ENCODE measurements around the gene FHIT. TPM values are rescaled to one million over a fixed set of nuclear protein-coding genes. Genes with fewer than 3 reads are reported as not detected.

Gene FHIT
- total RNA-seq, 1 donor from 2014 or later = 29.9 TPM

DNA sequence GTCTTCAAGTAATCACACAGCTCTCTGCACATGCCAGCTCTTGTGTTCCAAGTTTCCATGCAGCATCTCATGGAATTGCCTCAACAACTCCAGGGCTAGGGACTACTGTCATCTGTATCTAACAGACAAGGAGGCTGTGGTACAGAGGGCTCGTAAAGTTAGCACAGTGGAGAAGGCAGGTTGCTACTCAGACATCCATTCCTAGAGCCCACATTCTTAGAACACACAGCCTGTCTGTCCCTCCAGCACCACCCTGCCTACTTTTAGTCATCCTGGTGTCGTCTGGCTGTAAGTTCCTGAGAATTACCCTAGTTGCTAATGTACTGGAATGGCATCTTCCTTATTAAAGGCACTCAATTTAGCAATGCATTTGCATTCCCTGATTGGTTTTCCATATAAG is 862.5 kb downstream of the FHIT start:
- no peak for DNase-seq (ENCODE audit: low spot score)
- intact Hi-C loops (cut with micrococcal nuclease) = no loop called here

DNA sequence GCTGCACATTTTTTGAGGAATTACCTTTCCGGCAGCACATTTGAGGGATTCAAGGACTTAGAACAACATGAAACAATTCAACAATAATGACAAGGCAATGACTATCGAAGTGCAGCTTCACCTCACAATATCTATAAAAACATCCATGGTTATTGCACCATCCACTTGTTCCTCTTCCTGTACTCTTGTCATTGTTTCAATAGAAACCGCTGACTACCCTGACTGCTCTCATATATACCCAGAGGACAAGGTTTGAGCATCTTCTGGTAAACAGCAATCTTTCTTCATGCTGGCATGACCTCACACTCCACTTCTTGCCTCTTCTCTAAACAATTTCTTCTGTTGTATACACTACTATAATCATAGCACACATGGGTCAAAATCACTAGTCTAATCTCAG is 864.9 kb downstream of the FHIT start:
- H3K4me1 Mint-ChIP-seq (ENCODE audit: low read depth) = no peaks in the 10 kb centered on the region
- no peak for DNase-seq (ENCODE audit: low spot score)
- H3K4me3 Mint-ChIP-seq (ENCODE audit: low read depth) = no peak overlapping the region
- H3K27ac Mint-ChIP-seq = no peak overlapping the region
- no peaks in the 10 kb centered on the region for H3K27me3 Mint-ChIP-seq (ENCODE audit: low read depth)
- no peaks in the 10 kb centered on the region for H3K36me3 Mint-ChIP-seq (ENCODE audit: low read depth)
- H3K9me3 Mint-ChIP-seq = no peaks in the 10 kb centered on the region
- intact Hi-C loops (cut with micrococcal nuclease) = no loop called here

More for the DNA sequence above, 862.5 kb downstream of the FHIT start:
- no peaks in the 10 kb centered on the region for H3K9me3 Mint-ChIP-seq
- no peaks in the 10 kb centered on the region for H3K4me1 Mint-ChIP-seq (ENCODE audit: low read depth)
- H3K27me3 Mint-ChIP-seq (ENCODE audit: low read depth) = no peaks in the 10 kb centered on the region
- H3K27ac Mint-ChIP-seq = no peak overlapping the region
- no peaks in the 10 kb centered on the region for H3K36me3 Mint-ChIP-seq (ENCODE audit: low read depth)
- H3K4me3 Mint-ChIP-seq (ENCODE audit: low read depth) = no peak overlapping the region

- Mint-ChIP-seq H3K9me3 (no peaks in the 10 kb centered on the region), H3K36me3 (ENCODE audit: low read depth) (no peaks in the 10 kb centered on the region), H3K27me3 (ENCODE audit: low read depth) (no peaks in the 10 kb centered on the region), H3K4me1 (ENCODE audit: low read depth) (no peaks in the 10 kb centered on the region), H3K4me3 (ENCODE audit: low read depth) (no peak overlapping the region), H3K27ac (no peak overlapping the region)
- no peak for DNase-seq (ENCODE audit: low spot score)
- intact Hi-C loops (cut with micrococcal nuclease) = no loop called here
These were observed 866.9 kb downstream of the FHIT start for GRCh38 chr3:60384341-60384740.

GRCh38 chr3:60383345-60383744 is 867.9 kb downstream of the FHIT start:
- Mint-ChIP-seq H3K4me1 (ENCODE audit: low read depth) (no peaks in the 10 kb centered on the region), H3K27ac (no peak overlapping the region), H3K9me3 (no peaks in the 10 kb centered on the region), H3K36me3 (ENCODE audit: low read depth) (no peaks in the 10 kb centered on the region), H3K27me3 (ENCODE audit: low read depth) (no peaks in the 10 kb centered on the region), H3K4me3 (ENCODE audit: low read depth) (no peak overlapping the region)
- no peak for DNase-seq (ENCODE audit: low spot score)
- intact Hi-C loops (cut with micrococcal nuclease) = no loop called here

DNA sequence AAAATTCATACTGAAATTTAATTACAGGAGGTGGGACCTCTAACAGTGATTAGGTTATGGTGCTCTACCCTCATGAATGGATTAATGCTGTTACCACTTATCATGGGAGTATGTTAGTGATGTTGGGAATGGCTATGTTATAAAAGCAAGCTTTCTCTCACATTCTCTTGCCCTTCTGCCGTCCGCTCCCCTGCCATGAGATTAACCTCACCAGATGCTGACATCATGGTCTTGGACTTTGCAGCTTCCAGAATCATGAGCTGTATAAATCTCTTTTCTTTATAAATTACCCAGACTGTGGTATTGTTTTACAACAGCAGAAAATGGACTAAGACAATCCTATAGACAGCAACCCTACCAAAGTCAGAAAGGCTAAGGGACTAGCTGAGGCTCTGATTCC is 884.8 kb downstream of the FHIT start:
- no peaks in the 10 kb centered on the region for H3K27me3 Mint-ChIP-seq (ENCODE audit: low read depth)
- no peak for DNase-seq (ENCODE audit: low spot score)
- H3K9me3 Mint-ChIP-seq = peaks cover 14% of the 10 kb centered on the region
- no peak overlapping the region for H3K27ac Mint-ChIP-seq
- H3K36me3 Mint-ChIP-seq (ENCODE audit: low read depth) = peaks cover 5% of the 10 kb centered on the region
- H3K4me1 Mint-ChIP-seq (ENCODE audit: low read depth) = peaks cover 25% of the 10 kb centered on the region
- intact Hi-C loops (cut with micrococcal nuclease) = loop anchor here (5.0 to 10.0 kb wide), 3 partner anchors 186 to 492 kb away; no protein-coding TSS in a partner anchor
- no peak overlapping the region for H3K4me3 Mint-ChIP-seq (ENCODE audit: low read depth)

GRCh38 chr3:60365360-60365759 is 885.9 kb downstream of the FHIT start:
- Mint-ChIP-seq H3K27ac (no peak overlapping the region), H3K9me3 (peaks cover 19% of the 10 kb centered on the region), H3K4me1 (ENCODE audit: low read depth) (peaks cover 25% of the 10 kb centered on the region), H3K36me3 (ENCODE audit: low read depth) (peaks cover 5% of the 10 kb centered on the region), H3K4me3 (ENCODE audit: low read depth) (no peak overlapping the region), H3K27me3 (ENCODE audit: low read depth) (no peaks in the 10 kb centered on the region)
- no peak for DNase-seq (ENCODE audit: low spot score)
- intact Hi-C loops (cut with micrococcal nuclease) = loop anchor here (1.0 to 10.0 kb wide), 5 partner anchors 173 to 491 kb away; no protein-coding TSS in a partner anchor

GRCh38 chr3:60364475-60364874 is 886.8 kb downstream of the FHIT start:
- H3K4me3 Mint-ChIP-seq (ENCODE audit: low read depth) = no peak overlapping the region
- intact Hi-C loops (cut with micrococcal nuclease) = loop anchor here (2.0 to 10.0 kb wide), 2 partner anchors 284 to 490 kb away; no protein-coding TSS in a partner anchor

GRCh38 chr3:60363817-60364216 is 887.4 kb downstream of the FHIT start:
- intact Hi-C loops (cut with micrococcal nuclease) = loop anchor here (2.0 to 10.0 kb wide), 2 partner anchors 283 to 489 kb away; no protein-coding TSS in a partner anchor

More at GRCh38 chr3:60364475-60364874, 886.8 kb downstream of the FHIT start:
- no peak overlapping the region for H3K27ac Mint-ChIP-seq
- no peak for DNase-seq (ENCODE audit: low spot score)
- peaks cover 19% of the 10 kb centered on the region for H3K9me3 Mint-ChIP-seq
- H3K36me3 Mint-ChIP-seq (ENCODE audit: low read depth) = peaks cover 5% of the 10 kb centered on the region
- peaks cover 25% of the 10 kb centered on the region for H3K4me1 Mint-ChIP-seq (ENCODE audit: low read depth)
- H3K27me3 Mint-ChIP-seq (ENCODE audit: low read depth) = no peaks in the 10 kb centered on the region

GRCh38 chr3:60355825-60356224 is 895.4 kb downstream of the FHIT start:
- no peak overlapping the region for H3K27ac Mint-ChIP-seq
- no peaks in the 10 kb centered on the region for H3K36me3 Mint-ChIP-seq (ENCODE audit: low read depth)
- no peaks in the 10 kb centered on the region for H3K4me1 Mint-ChIP-seq (ENCODE audit: low read depth)
- H3K27me3 Mint-ChIP-seq (ENCODE audit: low read depth) = no peaks in the 10 kb centered on the region
- no peak overlapping the region for H3K4me3 Mint-ChIP-seq (ENCODE audit: low read depth)
- peaks cover 7% of the 10 kb centered on the region for H3K9me3 Mint-ChIP-seq
- intact Hi-C loops (cut with micrococcal nuclease) = no loop called here
- DNase-seq (ENCODE audit: low spot score) = no peak

More at GRCh38 chr3:60363817-60364216, 887.4 kb downstream of the FHIT start:
- no peak for DNase-seq (ENCODE audit: low spot score)
- peaks cover 5% of the 10 kb centered on the region for H3K36me3 Mint-ChIP-seq (ENCODE audit: low read depth)
- peaks cover 17% of the 10 kb centered on the region for H3K9me3 Mint-ChIP-seq
- no peaks in the 10 kb centered on the region for H3K27me3 Mint-ChIP-seq (ENCODE audit: low read depth)
- H3K27ac Mint-ChIP-seq = no peak overlapping the region
- H3K4me1 Mint-ChIP-seq (ENCODE audit: low read depth) = peaks cover 25% of the 10 kb centered on the region
- no peak overlapping the region for H3K4me3 Mint-ChIP-seq (ENCODE audit: low read depth)

GRCh38 chr3:60351481-60351880 is 899.8 kb downstream of the FHIT start:
- Mint-ChIP-seq H3K4me1 (ENCODE audit: low read depth) (no peaks in the 10 kb centered on the region), H3K4me3 (ENCODE audit: low read depth) (no peak overlapping the region), H3K27me3 (ENCODE audit: low read depth) (no peaks in the 10 kb centered on the region), H3K27ac (no peak overlapping the region), H3K36me3 (ENCODE audit: low read depth) (no peaks in the 10 kb centered on the region), H3K9me3 (no peaks in the 10 kb centered on the region)
- no peak for DNase-seq (ENCODE audit: low spot score)
- intact Hi-C loops (cut with micrococcal nuclease) = no loop called here

DNA sequence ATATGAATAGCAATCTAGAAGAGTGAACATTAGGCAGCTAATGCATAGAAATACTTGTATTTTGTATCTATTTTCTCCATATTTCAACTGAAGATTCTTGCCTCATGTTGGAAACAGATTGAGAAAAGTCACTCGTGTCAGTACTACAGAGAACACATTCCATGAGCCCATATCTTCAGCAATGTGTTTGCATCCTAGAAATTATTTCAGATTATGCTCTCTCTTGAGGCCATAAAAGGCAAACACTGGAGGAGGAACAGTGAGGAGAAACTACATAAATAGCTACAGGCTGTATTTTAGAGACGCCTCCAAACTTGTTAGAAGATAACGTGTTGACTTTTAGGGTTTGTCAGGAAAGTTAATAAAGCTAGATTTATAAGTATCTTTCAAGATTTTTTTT is 906.9 kb downstream of the FHIT start:
- no peaks in the 10 kb centered on the region for H3K4me1 Mint-ChIP-seq (ENCODE audit: low read depth)
- intact Hi-C loops (cut with micrococcal nuclease) = no loop called here
- no peak overlapping the region for H3K4me3 Mint-ChIP-seq (ENCODE audit: low read depth)
- no peak overlapping the region for H3K27ac Mint-ChIP-seq
- H3K27me3 Mint-ChIP-seq (ENCODE audit: low read depth) = no peaks in the 10 kb centered on the region
- H3K9me3 Mint-ChIP-seq = no peaks in the 10 kb centered on the region
- no peaks in the 10 kb centered on the region for H3K36me3 Mint-ChIP-seq (ENCODE audit: low read depth)
- no peak for DNase-seq (ENCODE audit: low spot score)

- intact Hi-C loops (cut with micrococcal nuclease) = no loop called here
- H3K27me3 Mint-ChIP-seq (ENCODE audit: low read depth) = no peaks in the 10 kb centered on the region
- no peak overlapping the region for H3K4me3 Mint-ChIP-seq (ENCODE audit: low read depth)
- H3K27ac Mint-ChIP-seq = no peak overlapping the region
- no peaks in the 10 kb centered on the region for H3K36me3 Mint-ChIP-seq (ENCODE audit: low read depth)
- H3K4me1 Mint-ChIP-seq (ENCODE audit: low read depth) = no peaks in the 10 kb centered on the region
- H3K9me3 Mint-ChIP-seq = no peaks in the 10 kb centered on the region
- no peak for DNase-seq (ENCODE audit: low spot score)
These were observed 907.4 kb downstream of the FHIT start for GRCh38 chr3:60343831-60344230.

- H3K27me3 Mint-ChIP-seq (ENCODE audit: low read depth) = no peaks in the 10 kb centered on the region
- H3K27ac Mint-ChIP-seq = no peak overlapping the region
- intact Hi-C loops (cut with micrococcal nuclease) = no loop called here
- peaks cover 2% of the 10 kb centered on the region for H3K4me1 Mint-ChIP-seq (ENCODE audit: low read depth)
- H3K9me3 Mint-ChIP-seq = peaks cover 9% of the 10 kb centered on the region
- peaks cover 2% of the 10 kb centered on the region for H3K36me3 Mint-ChIP-seq (ENCODE audit: low read depth)
- no peak overlapping the region for H3K4me3 Mint-ChIP-seq (ENCODE audit: low read depth)
- DNase-seq (ENCODE audit: low spot score) = no peak
These were observed 911.9 kb downstream of the FHIT start for GRCh38 chr3:60339304-60339703.

DNA sequence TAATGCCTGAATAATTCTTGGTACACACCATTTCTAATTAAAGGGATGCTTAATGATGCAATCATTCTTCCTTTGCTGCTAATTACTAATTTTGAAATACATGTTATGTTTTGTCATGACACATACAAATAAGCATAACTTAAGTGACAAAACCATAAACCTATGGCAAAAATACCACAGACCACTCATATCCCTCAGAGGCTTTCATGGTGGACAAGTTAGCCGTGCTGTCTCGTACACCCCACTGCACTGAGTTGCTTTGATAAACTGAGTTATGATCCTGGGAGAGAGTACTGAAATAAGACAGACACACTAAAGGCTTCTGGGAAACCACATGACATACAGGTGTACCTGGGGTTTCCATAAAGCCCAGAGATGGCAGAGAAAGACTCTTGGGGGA is 913.8 kb downstream of the FHIT start:
- H3K9me3 Mint-ChIP-seq = peaks cover 17% of the 10 kb centered on the region
- H3K27me3 Mint-ChIP-seq (ENCODE audit: low read depth) = no peaks in the 10 kb centered on the region
- intact Hi-C loops (cut with micrococcal nuclease) = no loop called here
- no peak for DNase-seq (ENCODE audit: low spot score)
- peaks cover 7% of the 10 kb centered on the region for H3K36me3 Mint-ChIP-seq (ENCODE audit: low read depth)
- no peak overlapping the region for H3K27ac Mint-ChIP-seq
- no peak overlapping the region for H3K4me3 Mint-ChIP-seq (ENCODE audit: low read depth)
- H3K4me1 Mint-ChIP-seq (ENCODE audit: low read depth) = peaks cover 11% of the 10 kb centered on the region
